SK-N-SH treated with all-trans-retinoic acid at 6 μM for 48 hours (cell line): ENCODE data around the gene TPK1.

Experiments
- ATAC-seq: fragments of 200-7000 bp; cut with Tn5 transposase; 3 replicates; pipeline ENCODE4 v1.9.1; 2020; ENCODE audit warnings: mild to moderate bottlenecking, moderate library complexity
- BACH2 ChIP-seq: fragments of 250-450 bp; sonication (Bioruptor Pico); IDR thresholded peaks from 2 replicates; pipeline ENCODE4 v1.9.0; 2021; ENCODE audit warnings: mild to moderate bottlenecking, borderline replicate concordance
- ESRRG ChIP-seq: fragments of 250-450 bp; sonication (Bioruptor Pico); IDR thresholded peaks from 2 replicates; pipeline ENCODE4 v1.6.1; 2021; ENCODE audit warnings: mild to moderate bottlenecking
- OSR1 ChIP-seq: fragments of 250-450 bp; sonication (Bioruptor Pico); IDR thresholded peaks from 2 replicates; pipeline ENCODE4 v1.8.0; 2022; ENCODE audit warnings: moderate library complexity, mild to moderate bottlenecking, inconsistent platforms
- PPARA ChIP-seq: fragments of 250-450 bp; sonication (Bioruptor Pico); IDR thresholded peaks from 2 replicates; pipeline ENCODE4 v1.5.0; 2020; ENCODE audit warnings: mild to moderate bottlenecking, borderline replicate concordance
- RARB ChIP-seq: fragments of 250-450 bp; sonication (Bioruptor Pico); IDR thresholded peaks from 2 replicates; pipeline ENCODE4 v1.8.0; 2021; ENCODE audit warnings: mild to moderate bottlenecking, moderate library complexity
- SNAI2 ChIP-seq: fragments of 250-450 bp; sonication (Bioruptor Pico); IDR thresholded peaks from 2 replicates; pipeline ENCODE4 v1.5.0; 2020; ENCODE audit warnings: mild to moderate bottlenecking, moderate library complexity
- TCF4 ChIP-seq: fragments of 250-450 bp; sonication (Bioruptor Pico); IDR thresholded peaks from 2 replicates; pipeline ENCODE4 v1.8.0; 2021; ENCODE audit warnings: mild to moderate bottlenecking, moderate library complexity, borderline replicate concordance
- TOX ChIP-seq: fragments of 250-450 bp; sonication (Bioruptor Pico); IDR thresholded peaks from 2 replicates; pipeline ENCODE4 v1.8.0; 2021; ENCODE audit warnings: mild to moderate bottlenecking, moderate library complexity, borderline replicate concordance
- ZC3H10 ChIP-seq: fragments of 250-450 bp; sonication (Bioruptor Pico); IDR thresholded peaks from 2 replicates; pipeline ENCODE4 v1.5.1; 2021; ENCODE audit warnings: mild to moderate bottlenecking, moderate library complexity
- ZFP3 ChIP-seq: fragments of 250-450 bp; sonication (Bioruptor Pico); IDR thresholded peaks from 2 replicates; pipeline ENCODE4 v1.5.0; 2020; ENCODE audit warnings: mild to moderate bottlenecking, moderate library complexity
- ZFP30 ChIP-seq: fragments of 450-650 bp; formaldehyde crosslinking; IDR thresholded peaks from 2 replicates; pipeline ENCODE4 v1.5.0; 2022; ENCODE audit warnings: mild to moderate bottlenecking, moderate library complexity
- ZNF70 ChIP-seq: fragments of 450-650 bp; formaldehyde crosslinking; IDR thresholded peaks from 2 replicates; pipeline ENCODE4 v1.5.0; 2020; ENCODE audit warnings: mild to moderate bottlenecking, moderate library complexity
- ZNF8 ChIP-seq: fragments of 450-650 bp; formaldehyde crosslinking; IDR thresholded peaks from 2 replicates; pipeline ENCODE4 v1.5.0; 2020; ENCODE audit warnings: mild to moderate bottlenecking, moderate library complexity
- TF ChIP-seq, protein P1 (sequence below): fragments of 250-450 bp; sonication (Bioruptor Pico); IDR thresholded peaks from 2 replicates; pipeline ENCODE4 v1.5.0; 2020; ENCODE audit warnings: mild to moderate bottlenecking, moderate library complexity
- TF ChIP-seq, protein P2 (sequence below): fragments of 250-450 bp; sonication (Bioruptor Pico); IDR thresholded peaks from 2 replicates; pipeline ENCODE4 v1.8.0; 2021; ENCODE audit warnings: low read depth, mild to moderate bottlenecking, moderate library complexity, borderline replicate concordance
- TF ChIP-seq, protein P3 (sequence below): fragments of 250-450 bp; sonication (Bioruptor Pico); IDR thresholded peaks from 2 replicates; pipeline ENCODE4 v1.5.1; 2021; ENCODE audit warnings: mild to moderate bottlenecking, moderate library complexity
- TF ChIP-seq, protein P4 (sequence below): fragments of 250-450 bp; sonication (Bioruptor Pico); IDR thresholded peaks from 2 replicates; pipeline ENCODE4 v1.5.1; 2020; ENCODE audit warnings: low read depth, mild to moderate bottlenecking, moderate library complexity
- TF ChIP-seq, protein P5 (sequence below): fragments of 250-450 bp; sonication (Bioruptor Pico); IDR thresholded peaks from 2 replicates; pipeline ENCODE4 v1.8.0; 2020; ENCODE audit warnings: mild to moderate bottlenecking, moderate library complexity, borderline replicate concordance

The TPK1 gene

DNA sequence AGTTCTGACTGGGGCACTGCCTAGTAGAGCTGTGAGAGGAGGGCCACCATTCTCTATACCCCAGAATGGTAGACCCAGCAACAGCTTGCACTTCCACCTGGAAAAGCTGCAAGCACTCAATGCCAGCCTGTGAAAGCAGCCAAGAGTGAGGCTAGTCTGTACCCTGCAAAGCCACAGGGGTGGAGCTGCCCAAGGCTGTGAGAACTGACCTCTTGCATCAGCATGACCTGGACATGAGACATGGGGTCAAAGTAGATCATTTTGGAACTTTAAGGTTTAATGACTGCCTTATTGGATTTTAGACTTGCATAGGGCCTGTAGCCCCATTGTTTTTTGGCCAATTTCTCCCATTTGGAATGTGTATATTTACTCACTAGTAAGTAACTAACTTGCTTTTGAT is 206.3 kb downstream of the TPK1 start (continued):
- TF ChIP-seq, protein P1, sequence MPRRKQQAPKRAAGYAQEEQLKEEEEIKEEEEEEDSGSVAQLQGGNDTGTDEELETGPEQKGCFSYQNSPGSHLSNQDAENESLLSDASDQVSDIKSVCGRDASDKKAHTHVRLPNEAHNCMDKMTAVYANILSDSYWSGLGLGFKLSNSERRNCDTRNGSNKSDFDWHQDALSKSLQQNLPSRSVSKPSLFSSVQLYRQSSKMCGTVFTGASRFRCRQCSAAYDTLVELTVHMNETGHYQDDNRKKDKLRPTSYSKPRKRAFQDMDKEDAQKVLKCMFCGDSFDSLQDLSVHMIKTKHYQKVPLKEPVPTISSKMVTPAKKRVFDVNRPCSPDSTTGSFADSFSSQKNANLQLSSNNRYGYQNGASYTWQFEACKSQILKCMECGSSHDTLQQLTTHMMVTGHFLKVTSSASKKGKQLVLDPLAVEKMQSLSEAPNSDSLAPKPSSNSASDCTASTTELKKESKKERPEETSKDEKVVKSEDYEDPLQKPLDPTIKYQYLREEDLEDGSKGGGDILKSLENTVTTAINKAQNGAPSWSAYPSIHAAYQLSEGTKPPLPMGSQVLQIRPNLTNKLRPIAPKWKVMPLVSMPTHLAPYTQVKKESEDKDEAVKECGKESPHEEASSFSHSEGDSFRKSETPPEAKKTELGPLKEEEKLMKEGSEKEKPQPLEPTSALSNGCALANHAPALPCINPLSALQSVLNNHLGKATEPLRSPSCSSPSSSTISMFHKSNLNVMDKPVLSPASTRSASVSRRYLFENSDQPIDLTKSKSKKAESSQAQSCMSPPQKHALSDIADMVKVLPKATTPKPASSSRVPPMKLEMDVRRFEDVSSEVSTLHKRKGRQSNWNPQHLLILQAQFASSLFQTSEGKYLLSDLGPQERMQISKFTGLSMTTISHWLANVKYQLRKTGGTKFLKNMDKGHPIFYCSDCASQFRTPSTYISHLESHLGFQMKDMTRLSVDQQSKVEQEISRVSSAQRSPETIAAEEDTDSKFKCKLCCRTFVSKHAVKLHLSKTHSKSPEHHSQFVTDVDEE (CRISPR knock-in tag): no peak
- TF ChIP-seq, protein P2, sequence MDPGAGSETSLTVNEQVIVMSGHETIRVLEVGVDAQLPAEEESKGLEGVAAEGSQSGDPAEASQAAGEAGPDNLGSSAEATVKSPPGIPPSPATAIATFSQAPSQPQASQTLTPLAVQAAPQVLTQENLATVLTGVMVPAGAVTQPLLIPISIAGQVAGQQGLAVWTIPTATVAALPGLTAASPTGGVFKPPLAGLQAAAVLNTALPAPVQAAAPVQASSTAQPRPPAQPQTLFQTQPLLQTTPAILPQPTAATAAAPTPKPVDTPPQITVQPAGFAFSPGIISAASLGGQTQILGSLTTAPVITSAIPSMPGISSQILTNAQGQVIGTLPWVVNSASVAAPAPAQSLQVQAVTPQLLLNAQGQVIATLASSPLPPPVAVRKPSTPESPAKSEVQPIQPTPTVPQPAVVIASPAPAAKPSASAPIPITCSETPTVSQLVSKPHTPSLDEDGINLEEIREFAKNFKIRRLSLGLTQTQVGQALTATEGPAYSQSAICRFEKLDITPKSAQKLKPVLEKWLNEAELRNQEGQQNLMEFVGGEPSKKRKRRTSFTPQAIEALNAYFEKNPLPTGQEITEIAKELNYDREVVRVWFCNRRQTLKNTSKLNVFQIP (CRISPR knock-in tag): no peak
- no peak for TF ChIP-seq TCF4

DNA sequence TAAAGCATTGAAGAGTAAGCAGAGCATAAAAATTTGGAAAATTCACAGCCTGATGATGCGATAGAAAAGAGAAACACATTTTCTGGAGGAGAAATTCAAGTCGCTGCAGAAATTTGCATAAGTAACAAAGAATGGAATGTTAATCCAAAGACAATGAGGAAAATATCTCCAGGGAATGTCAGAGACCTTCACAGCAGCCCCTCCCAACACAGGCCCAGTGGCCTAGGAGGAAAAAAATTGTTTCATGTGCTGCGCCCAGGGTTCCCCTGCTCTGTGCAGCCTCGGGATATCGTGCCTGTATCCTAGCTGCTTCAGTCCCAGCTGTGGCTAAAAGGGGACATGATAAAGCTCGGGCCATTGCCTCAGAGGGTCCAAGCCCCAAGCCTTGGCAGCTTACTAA is 206.8 kb downstream of the TPK1 start:
- ATAC-seq: no peak
- TF ChIP-seq SNAI2: no peak

DNA sequence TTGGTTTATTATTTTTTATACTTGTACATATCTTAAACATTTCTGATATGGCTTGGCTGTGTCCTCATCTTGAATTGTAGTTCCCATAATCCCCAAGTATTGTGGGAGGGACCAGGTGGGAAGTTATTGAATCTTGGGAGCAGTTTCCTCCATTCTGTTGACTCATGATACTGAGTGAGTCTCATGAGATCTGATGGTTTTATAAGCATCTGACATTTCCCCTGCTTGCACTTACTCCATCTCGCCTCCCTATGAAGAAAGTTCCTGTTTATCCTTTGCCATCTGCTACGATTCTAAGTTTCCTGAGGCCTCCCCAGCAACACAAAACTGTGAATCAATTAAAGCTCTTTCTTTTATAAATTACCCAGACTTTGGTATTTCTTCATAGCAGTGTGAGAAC is 207.7 kb downstream of the TPK1 start:
- TF ChIP-seq OSR1 (CRISPR knock-in tag) (no peak), TCF4 (no peak), ZC3H10 (CRISPR knock-in tag) (no peak), ESRRG (CRISPR knock-in tag) (no peak), SNAI2 (no peak), TOX (no peak), ZNF8 (CRISPR knock-in tag) (no peak), PPARA (CRISPR knock-in tag) (no peak), RARB (CRISPR knock-in tag) (no peak), ZNF70 (CRISPR knock-in tag) (no peak), ZFP30 (CRISPR knock-in tag) (no peak)
- TF ChIP-seq, protein P3, sequence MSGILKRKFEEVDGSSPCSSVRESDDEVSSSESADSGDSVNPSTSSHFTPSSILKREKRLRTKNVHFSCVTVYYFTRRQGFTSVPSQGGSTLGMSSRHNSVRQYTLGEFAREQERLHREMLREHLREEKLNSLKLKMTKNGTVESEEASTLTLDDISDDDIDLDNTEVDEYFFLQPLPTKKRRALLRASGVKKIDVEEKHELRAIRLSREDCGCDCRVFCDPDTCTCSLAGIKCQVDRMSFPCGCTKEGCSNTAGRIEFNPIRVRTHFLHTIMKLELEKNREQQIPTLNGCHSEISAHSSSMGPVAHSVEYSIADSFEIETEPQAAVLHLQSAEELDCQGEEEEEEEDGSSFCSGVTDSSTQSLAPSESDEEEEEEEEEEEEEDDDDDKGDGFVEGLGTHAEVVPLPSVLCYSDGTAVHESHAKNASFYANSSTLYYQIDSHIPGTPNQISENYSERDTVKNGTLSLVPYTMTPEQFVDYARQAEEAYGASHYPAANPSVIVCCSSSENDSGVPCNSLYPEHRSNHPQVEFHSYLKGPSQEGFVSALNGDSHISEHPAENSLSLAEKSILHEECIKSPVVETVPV: no peak
- TF ChIP-seq, protein P4, sequence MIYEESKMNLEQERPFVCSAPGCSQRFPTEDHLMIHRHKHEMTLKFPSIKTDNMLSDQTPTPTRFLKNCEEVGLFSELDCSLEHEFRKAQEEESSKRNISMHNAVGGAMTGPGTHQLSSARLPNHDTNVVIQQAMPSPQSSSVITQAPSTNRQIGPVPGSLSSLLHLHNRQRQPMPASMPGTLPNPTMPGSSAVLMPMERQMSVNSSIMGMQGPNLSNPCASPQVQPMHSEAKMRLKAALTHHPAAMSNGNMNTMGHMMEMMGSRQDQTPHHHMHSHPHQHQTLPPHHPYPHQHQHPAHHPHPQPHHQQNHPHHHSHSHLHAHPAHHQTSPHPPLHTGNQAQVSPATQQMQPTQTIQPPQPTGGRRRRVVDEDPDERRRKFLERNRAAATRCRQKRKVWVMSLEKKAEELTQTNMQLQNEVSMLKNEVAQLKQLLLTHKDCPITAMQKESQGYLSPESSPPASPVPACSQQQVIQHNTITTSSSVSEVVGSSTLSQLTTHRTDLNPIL (CRISPR knock-in tag): no peak
- TF ChIP-seq, protein P5, sequence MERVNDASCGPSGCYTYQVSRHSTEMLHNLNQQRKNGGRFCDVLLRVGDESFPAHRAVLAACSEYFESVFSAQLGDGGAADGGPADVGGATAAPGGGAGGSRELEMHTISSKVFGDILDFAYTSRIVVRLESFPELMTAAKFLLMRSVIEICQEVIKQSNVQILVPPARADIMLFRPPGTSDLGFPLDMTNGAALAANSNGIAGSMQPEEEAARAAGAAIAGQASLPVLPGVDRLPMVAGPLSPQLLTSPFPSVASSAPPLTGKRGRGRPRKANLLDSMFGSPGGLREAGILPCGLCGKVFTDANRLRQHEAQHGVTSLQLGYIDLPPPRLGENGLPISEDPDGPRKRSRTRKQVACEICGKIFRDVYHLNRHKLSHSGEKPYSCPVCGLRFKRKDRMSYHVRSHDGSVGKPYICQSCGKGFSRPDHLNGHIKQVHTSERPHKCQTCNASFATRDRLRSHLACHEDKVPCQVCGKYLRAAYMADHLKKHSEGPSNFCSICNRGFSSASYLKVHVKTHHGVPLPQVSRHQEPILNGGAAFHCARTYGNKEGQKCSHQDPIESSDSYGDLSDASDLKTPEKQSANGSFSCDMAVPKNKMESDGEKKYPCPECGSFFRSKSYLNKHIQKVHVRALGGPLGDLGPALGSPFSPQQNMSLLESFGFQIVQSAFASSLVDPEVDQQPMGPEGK: no peak
- no peak for ATAC-seq

DNA sequence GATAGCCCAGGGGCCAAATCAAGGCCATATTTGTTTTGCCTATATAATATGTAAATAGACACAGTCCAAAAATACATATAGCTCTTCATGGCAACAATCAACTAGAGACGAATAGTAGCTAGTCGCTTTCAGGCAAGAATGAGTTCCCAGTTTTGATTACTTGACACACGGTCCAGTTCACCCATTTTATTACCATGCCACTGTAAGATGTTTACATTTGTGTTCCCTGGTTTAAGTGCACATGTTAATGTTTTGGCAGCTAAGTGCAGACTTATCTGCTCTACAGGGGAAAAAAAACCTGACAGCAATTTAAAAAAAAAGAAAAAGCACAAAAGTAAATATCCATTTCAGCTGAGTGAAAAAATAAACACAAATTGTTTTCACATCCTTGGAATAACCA is 213.1 kb downstream of the TPK1 start:
- TF ChIP-seq ZNF70 (CRISPR knock-in tag) (no peak), BACH2 (CRISPR knock-in tag) (no peak), ZFP3 (no peak), PPARA (CRISPR knock-in tag) (no peak)
- TF ChIP-seq, protein P3: no peak
- TF ChIP-seq, protein P2 (CRISPR knock-in tag): no peak
- TF ChIP-seq, all 23 proteins: peak for 0

More for the DNA sequence above, 213.1 kb downstream of the TPK1 start:
- no peak for ATAC-seq
